Psoas muscle (tissue), 8 donors: ENCODE results near the gene PRR3. TPM values are rescaled to one million over a fixed set of nuclear protein-coding genes. Genes with fewer than 3 reads are reported as not detected.

Source experiments
- ATAC-seq, 4 donors: fragments of 200-7000 bp; cut with Tn5 transposase; one replicate each; pipeline ENCODE4 v1.9.1; 2020; ENCODE audit warnings: moderate library complexity in 3 of 4, mild to moderate bottlenecking in 2 of 4
- DNase-seq, 2 donors: peaks; one replicate each; pipeline ENCODE4 v3.0.0-alpha.2; 2020
- H3K27ac ChIP-seq: fragments of 200-600 bp; one replicate; pipeline ENCODE4 v1.8.0; 2022
- H3K27me3 ChIP-seq, 3 donors: fragments of 200-600 bp in 1 of 3; one replicate each; pipeline versions ENCODE4 v1.6.1 to v1.8.0; 2013 to 2022; ENCODE audit warnings: low read length in 2 of 3, mild to moderate bottlenecking in 2 of 3, moderate library complexity in 1 of 3; ENCODE audit not compliant: insufficient read depth in 3 of 3
- H3K36me3 ChIP-seq, 2 donors: fragments of 200-600 bp in 1 of 2; one replicate each; pipeline versions ENCODE4 v1.6.1 to v1.8.0; 2013 to 2022; ENCODE audit warnings: low read depth in 1 of 2, mild to moderate bottlenecking in 1 of 2, moderate library complexity in 1 of 2; ENCODE audit not compliant: insufficient read depth in 1 of 2
- H3K4me1 ChIP-seq: fragments of 200-600 bp; one replicate; pipeline ENCODE4 v1.8.0; 2022
- H3K4me3 ChIP-seq: fragments of 200-600 bp; one replicate; pipeline ENCODE4 v1.8.0; 2022; ENCODE audit warnings: mild to moderate bottlenecking
- H3K9me3 ChIP-seq: fragments of 200-600 bp; one replicate; pipeline ENCODE4 v1.8.0; 2022
- WGBS, 3 donors: extraction: QIAGEN DNeasy Blood & Tissue Kit; methylation state at CpG; one replicate each; pipeline versions ENCODE4 v1.1.6 to v1.1.7; 2013; 5-methylcytosine and 5-hydroxymethylcytosine counted together
- intact Hi-C, 2 donors: fragments of 100-400 bp; cut with DNase I; formaldehyde crosslinking; loops; one replicate each; pipeline versions ENCODE4 v1.11.0 to v1.14.2; 2022
- polyA plus RNA-seq, 3 donors: library from polyadenylated mRNA; stranded (reverse); fragments of 200-250 nt; gene quantifications; one replicate each; pipeline ENCODE4 v1.2.3, GENCODE V29; 2013
- total RNA-seq, 4 donors: library from RNA; stranded (reverse); fragmentation: NEBNext Ultra II Directional in 2 of 4; extraction: Animal tissue kit (Norgen Biotek cat#: 25700) in 2 of 4; gene quantifications; one replicate each; pipeline versions ENCODE4 v1.2.1 to v1.2.4, GENCODE V29; 2021 to 2023
- TF ChIP-seq, protein P1 (sequence below): fragments of 200-600 bp; IDR thresholded peaks from one replicate; pipeline ENCODE4 v1.8.0; 2022; ENCODE audit warnings: antibody characterized with exemption
- donor health status: healthy with polysubstance abuse.
- donor health status: DM: no; HTN: no; CAD: no; lungs with moderate emphysema.
- donor health status: Bipolar disorder and iron deficiency.
- donor health status: healthy.
- donor health status: DM: yes; HTN: yes; CAD: no.
- donor health status: DM: no; HTN: no; CAD: no.
- donor health status: DM: no; HTN: no; CAD: no.
- donor health status: DM: yes; HTN: yes; CAD: no.

Gene PRR3
- total and polyA plus RNA-seq, 7 donors = 1.5 to 5.1 (median 2.3) TPM

DNA sequence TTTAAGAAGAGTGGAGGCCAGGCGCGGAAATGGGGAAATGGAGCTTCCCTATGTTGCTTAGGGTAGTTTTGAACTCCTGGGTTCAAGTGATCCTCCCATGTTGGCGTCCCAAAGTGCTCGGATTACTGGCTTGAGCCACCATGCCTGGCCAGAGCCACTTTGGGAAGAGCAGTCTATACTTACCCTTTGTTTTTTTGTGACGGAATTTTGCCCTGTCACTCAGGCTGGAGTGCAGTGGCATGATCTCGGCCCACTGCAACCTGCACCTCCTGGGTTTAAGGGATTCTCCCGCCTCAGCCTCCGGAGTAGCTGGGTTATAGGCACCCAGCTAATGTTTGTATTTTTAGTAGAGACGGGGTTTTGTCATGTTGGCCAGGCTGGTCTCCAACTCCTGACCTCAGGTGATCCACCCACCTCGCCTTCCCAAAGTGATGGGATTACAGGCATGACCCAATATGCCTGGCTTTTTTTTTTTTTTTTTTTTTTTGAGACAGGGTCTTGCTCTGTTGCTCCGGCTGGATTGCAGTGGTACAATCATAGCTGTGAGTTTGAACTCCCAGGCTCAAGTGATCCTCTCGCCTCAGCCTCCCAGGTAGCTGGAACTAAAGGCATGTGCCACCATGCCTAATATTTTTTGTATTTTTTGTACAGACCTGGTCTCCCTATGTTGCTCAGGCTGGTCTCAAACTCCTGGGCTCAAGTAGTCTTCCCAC is 42.0 kb downstream of the PRR3 start:
- Histone ChIP-seq H3K27me3 (no peaks in the 10 kb centered on the region), H3K4me1 (no peaks in the 10 kb centered on the region), H3K9me3 (no peaks in the 10 kb centered on the region), H3K4me3 (no peak overlapping the region), H3K27ac (no peak overlapping the region), H3K36me3 (peaks cover 10 to 55% of the 10 kb centered on the region in 2 donors)
- DNase-seq (no peak), ATAC-seq (peak in 3 of 4 donors; percentile 14 to 23 (median 22))
- intact Hi-C loops = loop anchor here (5.0 kb wide), 2 partner anchors 52 to 57 kb away; no protein-coding TSS in a partner anchor
- WGBS, 3 donors = 62 to 68% (median 66%) methylated on average over 12 of the region's 12 CpGs
- TF ChIP-seq, protein P1, sequence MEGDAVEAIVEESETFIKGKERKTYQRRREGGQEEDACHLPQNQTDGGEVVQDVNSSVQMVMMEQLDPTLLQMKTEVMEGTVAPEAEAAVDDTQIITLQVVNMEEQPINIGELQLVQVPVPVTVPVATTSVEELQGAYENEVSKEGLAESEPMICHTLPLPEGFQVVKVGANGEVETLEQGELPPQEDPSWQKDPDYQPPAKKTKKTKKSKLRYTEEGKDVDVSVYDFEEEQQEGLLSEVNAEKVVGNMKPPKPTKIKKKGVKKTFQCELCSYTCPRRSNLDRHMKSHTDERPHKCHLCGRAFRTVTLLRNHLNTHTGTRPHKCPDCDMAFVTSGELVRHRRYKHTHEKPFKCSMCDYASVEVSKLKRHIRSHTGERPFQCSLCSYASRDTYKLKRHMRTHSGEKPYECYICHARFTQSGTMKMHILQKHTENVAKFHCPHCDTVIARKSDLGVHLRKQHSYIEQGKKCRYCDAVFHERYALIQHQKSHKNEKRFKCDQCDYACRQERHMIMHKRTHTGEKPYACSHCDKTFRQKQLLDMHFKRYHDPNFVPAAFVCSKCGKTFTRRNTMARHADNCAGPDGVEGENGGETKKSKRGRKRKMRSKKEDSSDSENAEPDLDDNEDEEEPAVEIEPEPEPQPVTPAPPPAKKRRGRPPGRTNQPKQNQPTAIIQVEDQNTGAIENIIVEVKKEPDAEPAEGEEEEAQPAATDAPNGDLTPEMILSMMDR = no peak

DNA sequence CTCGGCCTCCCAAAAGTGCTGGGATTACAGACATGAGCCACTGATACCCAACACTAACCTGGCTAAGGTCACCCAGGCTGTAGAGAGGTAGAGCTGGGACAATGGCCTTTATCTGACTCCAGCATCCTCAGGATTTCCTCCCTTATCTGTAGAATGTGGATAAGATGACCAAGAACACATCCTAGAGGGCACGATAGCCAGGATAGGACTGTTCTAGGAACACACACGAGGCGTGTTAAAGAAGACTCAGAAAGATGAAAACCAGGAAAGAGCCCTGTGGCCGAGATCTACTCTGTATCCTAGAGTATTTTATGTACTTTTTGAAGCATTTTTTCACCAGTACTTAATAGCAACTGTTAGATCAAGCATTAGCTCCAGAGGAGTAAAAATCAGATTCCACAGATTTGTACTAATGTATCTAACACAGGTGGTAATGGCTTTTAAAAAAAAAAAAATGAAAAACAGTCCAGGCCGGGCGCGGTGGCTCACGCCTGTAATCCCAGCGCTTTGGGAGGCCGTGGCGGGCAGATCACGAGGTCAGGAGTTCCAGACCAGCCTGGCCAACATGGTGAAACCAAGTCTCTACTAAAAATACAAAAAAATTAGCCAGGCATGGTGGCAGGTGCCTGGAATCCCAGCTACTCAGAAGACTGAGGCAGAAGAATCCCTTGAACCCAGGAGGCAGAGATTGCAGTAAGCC is 42.7 kb downstream of the PRR3 start:
- ATAC-seq = peak in 1 of 4 donors; percentile 12
- WGBS, 3 donors = 68 to 76% (median 70%) methylated on average over 13 of the region's 13 CpGs
- Histone ChIP-seq H3K4me1 (no peaks in the 10 kb centered on the region), H3K4me3 (no peak overlapping the region), H3K36me3 (peaks cover 15 to 55% of the 10 kb centered on the region in 2 donors), H3K27me3 (no peaks in the 10 kb centered on the region), H3K9me3 (no peaks in the 10 kb centered on the region), H3K27ac (no peak overlapping the region)
- intact Hi-C loops = loop anchor here (2.0 to 10.0 kb wide), 4 partner anchors 52 to 115 kb away; partner anchors contain the start of gene HLA-E (in 2 of the 2)
- no peak for DNase-seq
- TF ChIP-seq, protein P1 = no peak

DNA sequence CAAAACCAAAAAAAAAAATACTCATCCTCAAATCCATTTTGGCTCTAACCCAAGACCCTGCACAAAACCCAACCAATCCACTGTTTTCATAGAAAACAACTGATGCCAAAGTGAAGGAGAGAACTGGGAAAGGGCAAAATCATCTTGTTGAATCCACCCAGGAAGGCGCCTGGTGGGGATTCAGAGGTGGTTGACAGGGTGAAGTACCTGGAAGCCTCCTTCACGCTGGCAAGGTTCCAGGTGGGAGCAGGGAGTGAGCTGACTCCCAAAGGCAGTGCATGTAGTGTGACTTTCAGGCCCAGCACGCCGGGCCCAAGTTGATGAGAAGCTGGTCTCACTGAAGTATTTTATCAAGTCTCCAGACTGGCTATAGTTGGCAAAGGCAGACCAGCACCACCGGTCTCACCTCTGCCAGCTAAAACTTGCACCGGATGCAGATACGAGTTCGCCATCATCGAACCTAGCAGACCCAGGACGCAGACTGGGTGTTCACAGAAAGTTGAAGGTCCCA is 43.4 kb downstream of the PRR3 start:
- TF ChIP-seq, protein P1 = no peak
- DNase-seq (no peak), ATAC-seq (peak in 1 of 4 donors; percentile 18)
- Histone ChIP-seq H3K4me1 (no peaks in the 10 kb centered on the region), H3K9me3 (no peaks in the 10 kb centered on the region), H3K4me3 (no peak overlapping the region), H3K27ac (no peak overlapping the region), H3K36me3 (peaks cover 17 to 56% of the 10 kb centered on the region in 2 donors), H3K27me3 (no peaks in the 10 kb centered on the region)
- WGBS, 3 donors = 66 to 83% (median 69%) methylated on average over 10 of the region's 10 CpGs
- intact Hi-C loops = loop anchor here (2.0 to 10.0 kb wide), 2 partner anchors 112 to 116 kb away; partner anchors contain the start of gene HLA-E (in 2 of the 2)

DNA sequence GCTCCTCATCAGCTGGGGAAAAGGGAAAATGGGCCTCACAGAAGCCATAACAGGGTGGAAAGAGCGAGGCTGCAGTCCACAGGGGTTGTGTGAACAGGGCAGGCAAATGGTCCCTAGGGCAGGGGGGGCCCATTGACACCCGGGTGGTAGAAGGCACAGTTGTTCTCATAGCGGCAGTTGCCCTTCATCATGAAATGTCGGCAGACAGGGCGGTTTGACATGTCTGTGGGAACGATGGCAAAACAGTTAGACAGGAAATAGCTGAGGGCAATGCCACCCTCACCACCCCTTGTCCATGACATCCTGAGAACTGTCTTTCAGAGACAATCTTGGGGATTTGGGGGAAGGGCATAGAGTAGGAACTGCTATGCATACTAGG is 44.3 kb downstream of the PRR3 start:
- WGBS, 3 donors = 56 to 61% (median 57%) methylated on average over 6 of the region's 6 CpGs
- ATAC-seq (peak in 1 of 4 donors; percentile 1), DNase-seq (no peak)
- no peak overlapping the region for H3K27ac ChIP-seq
- H3K36me3 ChIP-seq = peaks cover 23 to 64% of the 10 kb centered on the region in 2 donors
- H3K27me3 ChIP-seq = no peaks in the 10 kb centered on the region
- no peaks in the 10 kb centered on the region for H3K4me1 ChIP-seq
- H3K4me3 ChIP-seq = no peak overlapping the region
- no peaks in the 10 kb centered on the region for H3K9me3 ChIP-seq
- TF ChIP-seq, protein P1 = no peak
- intact Hi-C loops = loop anchor here (2.0 to 10.0 kb wide), 2 partner anchors 113 to 117 kb away; partner anchors contain the start of gene HLA-E (in 2 of the 2)
